Measurements from ENCODE around the gene ZNF385B.

DNA sequence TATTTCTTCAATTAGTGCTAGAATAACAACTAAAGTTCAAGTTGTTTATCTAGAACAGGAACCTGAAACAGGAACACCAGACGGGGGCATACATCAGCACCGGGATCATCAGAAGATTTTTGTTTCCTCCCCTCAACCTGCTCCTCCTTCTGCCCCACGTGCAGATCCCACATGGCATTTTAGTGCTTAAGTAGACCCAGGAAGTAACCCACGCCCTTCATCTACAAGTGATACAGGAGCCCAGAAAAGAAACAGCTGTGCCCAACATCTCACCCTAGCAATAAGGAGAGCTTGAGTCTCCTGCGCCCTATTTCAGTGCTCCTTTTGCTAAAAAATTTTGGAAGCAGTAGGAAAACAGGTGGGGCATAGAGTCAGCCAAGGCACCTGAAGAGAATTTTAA is 5.2 kb downstream of the ZNF385B start:
- TF ChIP-seq EP300 (IDR thresholded peaks at IDR 0.05; ENCODE audit: borderline replicate concordance) (no peak), CEBPB (IDR thresholded peaks at IDR 0.05) (no peak)

Measured in Ishikawa (cell line).